ENCODE measurements around the gene GBGT1.

GRCh38 chr9:133120501-133121197 lies 43.1 kb downstream of the GBGT1 start:
- TF ChIP-seq POLR2AphosphoS5 (IDR thresholded peaks at IDR 0.05): no peak
- peak in 2 of 4 donors; percentile 37 to 49 for TF ChIP-seq POLR2A (IDR thresholded peaks at IDR 0.05)
- TF ChIP-seq, protein P1, sequence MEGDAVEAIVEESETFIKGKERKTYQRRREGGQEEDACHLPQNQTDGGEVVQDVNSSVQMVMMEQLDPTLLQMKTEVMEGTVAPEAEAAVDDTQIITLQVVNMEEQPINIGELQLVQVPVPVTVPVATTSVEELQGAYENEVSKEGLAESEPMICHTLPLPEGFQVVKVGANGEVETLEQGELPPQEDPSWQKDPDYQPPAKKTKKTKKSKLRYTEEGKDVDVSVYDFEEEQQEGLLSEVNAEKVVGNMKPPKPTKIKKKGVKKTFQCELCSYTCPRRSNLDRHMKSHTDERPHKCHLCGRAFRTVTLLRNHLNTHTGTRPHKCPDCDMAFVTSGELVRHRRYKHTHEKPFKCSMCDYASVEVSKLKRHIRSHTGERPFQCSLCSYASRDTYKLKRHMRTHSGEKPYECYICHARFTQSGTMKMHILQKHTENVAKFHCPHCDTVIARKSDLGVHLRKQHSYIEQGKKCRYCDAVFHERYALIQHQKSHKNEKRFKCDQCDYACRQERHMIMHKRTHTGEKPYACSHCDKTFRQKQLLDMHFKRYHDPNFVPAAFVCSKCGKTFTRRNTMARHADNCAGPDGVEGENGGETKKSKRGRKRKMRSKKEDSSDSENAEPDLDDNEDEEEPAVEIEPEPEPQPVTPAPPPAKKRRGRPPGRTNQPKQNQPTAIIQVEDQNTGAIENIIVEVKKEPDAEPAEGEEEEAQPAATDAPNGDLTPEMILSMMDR (IDR thresholded peaks at IDR 0.05): peak in 1 of 6 experiments; percentile 6
